Measurements from ENCODE around the gene LRRFIP1. TPM values are rescaled to one million over a fixed set of nuclear protein-coding genes. Genes with fewer than 3 reads are reported as not detected.
"Not testable (repeated sequence)": the region's sequence is repeated elsewhere in the genome, so short reads cannot be mapped to it uniquely, and the experiment has no call there.

The LRRFIP1 gene
- total RNA-seq, 2 experiments from 2014 or later: 189 to 207 TPM

DNA sequence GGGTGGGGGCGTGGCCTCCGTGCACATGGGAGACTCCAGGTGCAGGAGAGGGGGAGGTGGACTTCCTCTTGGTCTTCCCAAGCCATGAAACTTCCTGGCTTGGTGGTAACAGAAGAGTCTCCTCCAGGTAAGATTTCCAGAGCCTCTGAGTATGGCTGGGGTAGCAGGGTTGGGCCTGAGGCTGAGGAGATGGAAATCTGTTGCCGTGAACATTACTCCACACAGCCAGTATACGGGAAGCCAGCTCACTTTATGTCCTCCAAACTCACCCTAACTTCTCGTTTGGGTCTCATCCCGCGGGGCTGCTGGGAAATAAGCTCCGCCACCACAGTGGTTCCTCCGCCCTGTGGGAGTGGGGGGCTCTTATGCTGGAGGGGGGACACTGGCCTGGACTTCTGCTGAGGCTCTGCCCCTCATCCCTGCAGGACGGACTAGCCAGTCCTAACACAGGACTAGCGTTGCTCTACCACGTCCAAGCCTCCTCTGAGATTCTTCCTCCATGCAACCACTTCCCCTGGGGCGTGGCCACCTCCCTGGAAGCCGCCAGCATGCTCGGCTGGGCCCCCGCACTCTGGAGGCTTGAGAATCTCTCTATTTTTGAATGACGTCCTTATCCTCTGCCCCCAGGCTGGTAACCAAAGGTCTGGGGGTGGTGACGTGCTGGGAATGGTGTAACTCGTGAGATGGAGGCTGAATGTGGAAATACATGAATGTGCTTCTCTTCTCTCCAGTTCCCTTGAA is 36.1 kb upstream of the LRRFIP1 start:
- no peak overlapping the region for H3K4me3 Mint-ChIP-seq
- peak; percentile 71 for ATAC-seq
- no peaks in the 10 kb centered on the region for H3K36me3 Mint-ChIP-seq (ENCODE audit: low read depth)
- H3K4me1 Mint-ChIP-seq (ENCODE audit: low read depth): peaks cover 20% of the 10 kb centered on the region
- POLR2A ChIA-PET: no interaction called here
- no peaks in the 10 kb centered on the region for H3K9me3 Mint-ChIP-seq (ENCODE audit: insufficient read depth)
- CTCF ChIA-PET: interaction anchor here (0.9 to 2.3 kb wide), 3 partner anchors 9 to 154 kb away, joined by 3 to 6 read pairs (median 5); no protein-coding TSS in a partner anchor
- H3K27ac Mint-ChIP-seq: peak overlapping the region; percentile 56
- peaks cover 5% of the 10 kb centered on the region for H3K27me3 Mint-ChIP-seq (ENCODE audit: low read depth)
- DNase-seq: peak; percentile 51

DNA sequence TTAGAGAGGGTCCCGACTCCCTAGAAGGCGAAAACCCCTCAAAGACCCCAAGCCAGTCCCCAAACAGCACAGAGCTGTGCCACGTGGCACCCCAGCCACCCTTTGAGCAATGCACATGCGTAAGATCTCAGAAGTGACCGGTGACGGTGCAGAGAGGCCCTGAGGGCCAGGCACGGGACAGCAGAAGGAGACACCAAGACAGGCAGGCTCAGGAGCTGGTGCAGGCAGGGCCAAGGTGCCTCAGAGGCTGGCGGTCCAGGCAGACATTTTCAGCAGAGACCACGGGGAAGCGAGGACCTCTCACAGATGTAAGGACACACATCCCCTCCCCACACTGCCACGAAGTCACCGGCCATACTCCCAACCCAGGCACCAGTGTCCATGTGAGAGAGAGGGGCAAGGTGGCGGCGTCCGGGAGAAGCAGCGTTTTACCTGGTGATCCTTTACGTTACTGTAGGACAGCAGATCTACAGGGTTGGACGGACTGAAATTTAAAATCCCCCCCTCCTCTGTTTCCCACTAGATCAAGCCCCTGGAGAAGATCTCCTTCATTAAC is 34.9 kb upstream of the LRRFIP1 start:
- no peaks in the 10 kb centered on the region for H3K36me3 Mint-ChIP-seq (ENCODE audit: low read depth)
- H3K4me1 Mint-ChIP-seq (ENCODE audit: low read depth): peaks cover 21% of the 10 kb centered on the region
- ATAC-seq (no peak), DNase-seq (no peak)
- no peak overlapping the region for H3K27ac Mint-ChIP-seq
- H3K4me3 Mint-ChIP-seq: no peak overlapping the region
- H3K27me3 Mint-ChIP-seq (ENCODE audit: low read depth): peaks cover 4% of the 10 kb centered on the region
- ChIA-PET POLR2A (interaction anchor here (0.6 kb wide), 1 partner anchor 220 kb away, joined by 6 read pairs; no protein-coding TSS in a partner anchor), CTCF (interaction anchor here (0.9 to 2.3 kb wide), 3 partner anchors 11 to 153 kb away, joined by 3 to 6 read pairs (median 5); no protein-coding TSS in a partner anchor)
- no peaks in the 10 kb centered on the region for H3K9me3 Mint-ChIP-seq (ENCODE audit: insufficient read depth)

DNA sequence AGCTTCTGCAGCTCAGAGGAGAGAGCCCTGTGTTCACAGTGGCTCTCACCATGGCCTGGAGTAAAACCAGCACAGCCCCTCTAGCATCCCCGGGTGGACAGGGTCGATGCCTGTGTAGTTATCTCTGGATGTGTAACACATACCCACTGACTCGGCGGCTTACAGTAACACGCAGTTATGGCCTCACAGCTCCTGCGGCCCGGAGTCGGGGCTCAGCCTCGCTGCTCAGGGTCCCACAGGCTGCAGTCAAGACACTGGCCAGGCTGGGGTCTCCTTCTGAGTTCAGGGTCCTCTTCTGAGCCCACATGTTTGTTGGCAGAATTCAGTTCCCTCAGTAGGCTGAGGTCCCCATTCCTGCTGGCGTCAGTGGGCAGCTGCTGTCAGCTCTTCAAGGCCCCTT is 34.4 kb upstream of the LRRFIP1 start:
- Mint-ChIP-seq H3K4me1 (ENCODE audit: low read depth) (peaks cover 25% of the 10 kb centered on the region), H3K27me3 (ENCODE audit: low read depth) (peaks cover 4% of the 10 kb centered on the region), H3K36me3 (ENCODE audit: low read depth) (no peaks in the 10 kb centered on the region), H3K4me3 (no peak overlapping the region), H3K9me3 (ENCODE audit: insufficient read depth) (no peaks in the 10 kb centered on the region), H3K27ac (no peak overlapping the region)
- ChIA-PET POLR2A (no interaction called here), CTCF (interaction anchor here (1.6 to 2.3 kb wide), 2 partner anchors 11 to 21 kb away, joined by 5 to 6 read pairs; no protein-coding TSS in a partner anchor)
- no peak for ATAC-seq
- no peak for DNase-seq

DNA sequence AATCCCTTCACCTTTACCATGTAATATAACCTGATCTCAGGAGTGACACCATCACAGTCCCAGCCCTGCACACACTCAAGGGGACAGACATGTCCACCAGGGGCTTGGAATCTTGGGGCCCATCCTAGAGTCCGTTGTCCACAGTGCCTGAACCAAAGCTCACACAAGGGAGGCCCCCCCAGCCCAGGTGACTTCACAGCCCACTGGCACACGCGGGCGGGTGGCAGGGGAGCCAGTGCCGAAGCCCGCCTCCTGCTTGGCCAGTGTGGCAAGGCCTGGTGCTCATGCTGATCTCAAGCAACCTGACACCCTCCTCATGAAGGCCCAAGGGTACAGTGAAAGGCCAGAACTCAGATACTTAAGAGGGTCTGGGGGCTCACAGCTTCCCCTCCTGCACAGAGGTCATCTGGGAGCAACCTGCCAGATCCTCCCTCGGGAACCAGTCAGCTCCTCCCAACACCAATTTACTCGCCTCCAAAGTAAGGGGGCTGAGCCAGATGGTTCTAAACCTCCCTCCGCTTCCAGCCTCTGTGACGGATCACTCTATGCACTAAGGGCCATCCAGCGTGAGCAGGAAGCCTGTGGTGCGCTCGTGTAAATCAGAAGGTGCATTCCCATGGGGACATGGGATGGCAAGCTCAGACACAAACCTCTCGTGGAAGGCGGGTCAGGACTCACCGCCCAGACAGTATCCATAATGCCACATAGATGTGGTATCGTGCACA is 33.6 kb upstream of the LRRFIP1 start:
- POLR2A ChIA-PET: no interaction called here
- H3K27me3 Mint-ChIP-seq (ENCODE audit: low read depth): peaks cover 4% of the 10 kb centered on the region
- peaks cover 29% of the 10 kb centered on the region for H3K4me1 Mint-ChIP-seq (ENCODE audit: low read depth)
- no peaks in the 10 kb centered on the region for H3K36me3 Mint-ChIP-seq (ENCODE audit: low read depth)
- peak overlapping the region; percentile 28 for H3K27ac Mint-ChIP-seq
- no peak overlapping the region for H3K4me3 Mint-ChIP-seq
- DNase-seq (no peak), ATAC-seq (no peak)
- CTCF ChIA-PET: interaction anchor here (1.5 kb wide), 1 partner anchor 12 kb away, joined by 3 read pairs; no protein-coding TSS in a partner anchor
- H3K9me3 Mint-ChIP-seq (ENCODE audit: insufficient read depth): no peaks in the 10 kb centered on the region

DNA sequence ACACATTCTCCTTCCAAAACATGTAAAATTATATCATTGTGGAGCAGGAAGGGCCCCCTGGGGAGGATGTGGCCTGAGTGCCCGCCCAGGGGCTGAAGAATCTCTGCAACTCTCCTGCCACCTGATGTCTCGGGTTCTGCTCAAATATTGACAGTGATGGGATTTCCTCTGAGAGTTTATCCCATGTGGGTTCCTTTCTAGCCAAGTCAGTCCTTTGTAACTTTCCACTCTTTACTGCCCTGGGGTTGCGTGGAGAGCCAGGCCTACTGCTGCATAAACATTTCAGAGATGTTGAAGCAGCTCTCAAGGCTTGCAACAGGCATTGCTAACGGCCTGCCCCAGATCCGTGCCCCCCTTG is 32.9 kb upstream of the LRRFIP1 start:
- no peak for ATAC-seq
- Mint-ChIP-seq H3K27me3 (ENCODE audit: low read depth) (peaks cover 4% of the 10 kb centered on the region), H3K27ac (no peak overlapping the region), H3K9me3 (ENCODE audit: insufficient read depth) (no peaks in the 10 kb centered on the region), H3K36me3 (ENCODE audit: low read depth) (no peaks in the 10 kb centered on the region), H3K4me3 (no peak overlapping the region), H3K4me1 (ENCODE audit: low read depth) (peaks cover 29% of the 10 kb centered on the region)
- CTCF ChIA-PET: interaction anchor here (1.5 kb wide), 1 partner anchor 13 kb away, joined by 3 read pairs; no protein-coding TSS in a partner anchor
- no peak for DNase-seq
- POLR2A ChIA-PET: no interaction called here

DNA sequence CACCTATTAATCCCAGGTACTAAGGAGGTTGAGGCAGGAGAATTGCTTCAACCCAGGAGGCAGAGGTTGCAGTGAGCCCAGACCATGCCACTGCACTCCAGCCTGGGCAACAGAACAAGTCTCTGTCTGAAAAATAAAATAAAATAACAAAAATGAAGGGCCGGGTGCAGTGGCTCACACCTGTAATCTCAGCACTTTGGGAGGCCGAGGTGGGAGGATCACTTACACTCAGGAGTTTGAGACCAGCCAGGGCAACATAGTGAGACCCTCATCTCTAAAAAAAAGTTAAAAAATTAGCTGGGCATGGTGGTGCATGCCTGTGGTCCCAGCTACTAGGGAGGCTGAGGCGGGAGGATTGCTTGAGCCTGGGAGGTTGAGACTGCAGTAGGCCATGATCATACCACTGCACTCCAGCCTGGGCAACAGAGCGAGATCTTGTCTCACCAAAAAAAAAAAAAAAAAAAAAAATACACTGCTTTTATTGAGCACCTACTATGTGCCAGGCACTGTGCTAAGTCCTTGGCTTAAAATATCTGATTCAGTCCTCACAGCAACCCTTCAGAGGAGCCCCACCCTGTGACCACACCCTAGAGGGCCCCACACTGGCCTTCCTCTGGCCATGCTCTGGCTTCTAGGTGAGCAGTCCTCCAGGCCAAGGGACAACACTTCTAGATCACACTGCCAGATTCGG is 31.4 kb upstream of the LRRFIP1 start:
- H3K36me3 Mint-ChIP-seq (ENCODE audit: low read depth); H3K9me3 Mint-ChIP-seq (ENCODE audit: insufficient read depth); ATAC-seq; H3K4me3 Mint-ChIP-seq; H3K27ac Mint-ChIP-seq; CTCF ChIA-PET; H3K27me3 Mint-ChIP-seq (ENCODE audit: low read depth); POLR2A ChIA-PET; DNase-seq: not testable (repeated sequence)
- peaks cover 21% of the 10 kb centered on the region for H3K4me1 Mint-ChIP-seq (ENCODE audit: low read depth)

DNA sequence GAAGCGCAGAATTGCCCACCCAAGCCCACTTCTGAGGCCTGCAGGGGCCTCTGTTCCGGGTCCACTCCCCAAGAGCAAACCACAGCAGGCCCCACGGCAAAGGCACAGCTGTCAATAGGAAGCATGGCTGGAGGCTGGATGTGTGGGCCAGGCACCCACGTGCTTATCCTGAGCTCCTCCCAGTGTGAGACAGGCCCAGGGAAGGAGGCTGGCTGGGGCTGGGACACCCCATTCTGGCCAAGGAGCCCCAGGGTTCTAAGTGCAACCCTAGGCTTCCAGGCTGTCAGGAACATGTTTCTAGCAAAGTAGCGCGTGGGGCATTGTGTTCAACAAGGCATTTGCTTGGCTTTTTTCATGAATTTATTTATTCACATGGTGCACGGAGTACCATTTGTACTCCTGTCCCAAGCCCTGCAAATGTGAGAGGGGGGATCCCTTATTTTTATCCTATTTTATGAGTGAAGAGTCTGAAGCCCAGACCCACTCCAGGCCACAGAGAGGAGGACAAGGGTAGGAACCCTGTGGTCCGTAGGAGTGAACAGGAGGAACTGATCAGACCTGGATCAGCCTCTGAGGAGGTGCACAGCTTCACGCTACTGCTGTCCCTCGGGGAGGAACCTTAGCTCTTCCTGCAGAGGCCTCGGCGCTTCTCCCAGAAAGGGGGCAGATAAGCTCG is 30.7 kb upstream of the LRRFIP1 start:
- peak; percentile 12 for ATAC-seq
- Mint-ChIP-seq H3K4me3 (no peak overlapping the region), H3K27ac (no peak overlapping the region), H3K9me3 (ENCODE audit: insufficient read depth) (no peaks in the 10 kb centered on the region), H3K36me3 (ENCODE audit: low read depth) (no peaks in the 10 kb centered on the region), H3K4me1 (ENCODE audit: low read depth) (peaks cover 14% of the 10 kb centered on the region), H3K27me3 (ENCODE audit: low read depth) (no peaks in the 10 kb centered on the region)
- CTCF ChIA-PET: no interaction called here
- POLR2A ChIA-PET: no interaction called here
- no peak for DNase-seq

DNA sequence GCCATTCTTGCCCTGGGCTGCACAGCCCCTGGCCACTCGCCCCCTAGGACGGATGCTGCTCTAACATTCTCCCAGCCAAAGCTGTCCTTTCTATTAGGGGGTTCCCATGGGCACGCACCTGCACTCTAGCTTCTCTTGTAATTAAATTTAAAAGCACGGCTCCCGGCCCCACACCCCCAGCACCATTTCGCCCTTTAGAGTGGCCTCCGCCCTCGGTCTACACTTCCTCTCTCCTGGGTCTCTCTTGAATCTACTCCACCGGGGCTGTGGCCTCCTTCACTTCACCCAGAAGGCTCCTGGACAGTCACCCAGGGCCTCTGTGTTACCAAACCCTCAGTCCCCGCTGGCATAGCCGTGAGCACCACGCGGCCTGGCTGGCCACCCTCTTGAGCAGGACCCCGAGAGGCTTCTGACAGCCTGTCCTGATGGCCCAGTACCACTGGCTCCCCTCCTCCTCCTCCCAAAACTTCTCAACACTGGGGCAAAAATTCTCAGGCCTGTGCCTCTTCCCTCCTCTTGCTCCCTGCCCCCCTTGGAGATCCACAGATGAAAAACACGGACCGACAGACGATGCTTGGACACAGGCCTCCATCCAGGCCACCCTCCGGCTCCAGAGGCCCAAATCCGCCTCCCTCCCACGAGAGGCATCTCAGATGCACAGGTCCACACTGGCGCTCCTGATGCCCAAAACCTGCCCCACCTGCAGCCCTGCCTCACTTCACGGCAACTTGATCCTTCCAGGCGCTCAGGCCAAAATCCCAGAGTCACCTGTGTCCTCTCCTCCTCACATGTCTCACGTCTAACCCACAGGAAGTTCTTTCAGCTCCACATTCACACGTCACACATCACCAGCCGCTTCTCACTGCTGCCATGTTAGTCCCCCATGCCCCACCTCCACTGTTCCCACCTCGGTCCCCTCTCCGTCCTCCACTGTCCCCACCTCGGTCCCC is 29.9 kb upstream of the LRRFIP1 start:
- H3K36me3 Mint-ChIP-seq (ENCODE audit: low read depth): no peaks in the 10 kb centered on the region
- H3K27me3 Mint-ChIP-seq (ENCODE audit: low read depth): no peaks in the 10 kb centered on the region
- H3K9me3 Mint-ChIP-seq (ENCODE audit: insufficient read depth): no peaks in the 10 kb centered on the region
- H3K4me1 Mint-ChIP-seq (ENCODE audit: low read depth): peaks cover 11% of the 10 kb centered on the region
- H3K4me3 Mint-ChIP-seq: no peak overlapping the region
- ChIA-PET CTCF (no interaction called here), POLR2A (no interaction called here)
- H3K27ac Mint-ChIP-seq: no peak overlapping the region
- ATAC-seq: no peak
- no peak for DNase-seq

DNA sequence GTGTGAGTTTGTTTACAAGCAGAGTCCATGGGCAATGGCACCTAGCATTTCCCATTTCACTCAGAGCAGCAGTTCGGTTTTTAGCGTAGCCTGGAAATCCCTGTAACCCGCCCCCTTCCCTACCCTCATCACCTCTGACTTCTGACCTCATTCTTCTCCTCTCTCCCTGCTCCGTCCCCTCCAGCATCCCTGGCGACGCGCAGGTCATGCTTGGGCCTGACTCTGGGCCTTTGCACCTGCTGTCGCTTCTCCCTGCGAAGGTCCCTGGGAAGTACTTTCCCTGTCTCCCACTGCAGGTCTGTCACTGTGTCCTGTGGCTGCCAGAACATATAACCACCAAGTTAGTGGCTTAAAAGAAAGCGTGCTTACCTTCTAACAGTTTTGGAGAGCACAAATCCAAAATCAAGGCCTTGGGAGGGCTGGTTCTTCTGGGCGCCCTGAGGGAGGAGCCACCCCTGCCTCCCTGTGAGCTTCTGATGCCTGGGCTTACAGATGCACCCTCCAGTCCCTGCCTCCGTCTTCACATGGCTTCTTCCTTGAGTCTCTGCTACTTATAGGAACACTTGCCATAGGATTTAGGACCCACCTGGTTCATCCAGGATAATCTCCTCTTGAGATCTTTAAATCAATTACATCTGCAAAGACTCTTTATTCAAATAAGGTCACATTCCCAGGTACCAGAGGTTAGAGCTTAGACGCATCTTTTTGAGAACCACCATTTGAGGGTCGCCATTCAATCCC is 28.7 kb upstream of the LRRFIP1 start:
- no peaks in the 10 kb centered on the region for H3K36me3 Mint-ChIP-seq (ENCODE audit: low read depth)
- H3K27me3 Mint-ChIP-seq (ENCODE audit: low read depth): no peaks in the 10 kb centered on the region
- H3K9me3 Mint-ChIP-seq (ENCODE audit: insufficient read depth): no peaks in the 10 kb centered on the region
- ChIA-PET CTCF (interaction anchor here (1.0 kb wide), 1 partner anchor 26 kb away, joined by 3 read pairs; no protein-coding TSS in a partner anchor), POLR2A (no interaction called here)
- peak overlapping the region; percentile 73 for H3K27ac Mint-ChIP-seq
- H3K4me1 Mint-ChIP-seq (ENCODE audit: low read depth): peaks cover 23% of the 10 kb centered on the region
- H3K4me3 Mint-ChIP-seq: no peak overlapping the region
- ATAC-seq (no peak), DNase-seq (no peak)

DNA sequence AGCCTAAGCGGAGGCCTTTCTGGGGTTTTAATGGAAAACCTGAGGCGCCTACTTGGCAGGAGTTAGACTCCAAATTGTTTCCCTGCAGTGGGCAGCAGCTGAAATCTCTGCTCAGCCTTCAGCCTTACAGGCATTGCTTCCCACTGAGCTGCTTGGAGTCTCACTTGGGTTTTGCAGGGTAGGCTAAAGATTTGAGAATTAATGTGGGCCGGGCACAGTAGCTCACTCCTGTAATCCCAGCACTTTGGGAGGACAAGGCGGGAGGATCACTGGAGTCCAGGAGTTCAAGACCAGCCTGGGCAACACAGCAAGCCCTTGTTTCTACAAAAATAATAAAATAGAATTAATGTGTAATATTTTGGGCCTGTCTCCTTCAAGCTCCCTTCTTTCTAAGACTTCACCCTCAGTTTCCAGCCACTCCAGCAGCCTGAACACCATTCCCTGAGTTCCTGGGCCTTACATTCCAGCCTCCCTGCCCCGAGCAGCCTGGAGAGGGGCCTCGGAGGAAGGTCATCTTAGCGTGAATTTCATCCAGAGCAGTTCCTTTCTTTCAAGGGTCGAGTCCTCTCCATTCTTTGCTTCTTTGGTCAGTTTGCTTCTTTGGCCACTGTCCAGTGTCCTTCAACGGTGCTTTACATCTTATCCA is 27.8 kb upstream of the LRRFIP1 start:
- POLR2A ChIA-PET: interaction anchor here (1.9 kb wide), 1 partner anchor 93 kb away, joined by 4 read pairs; no protein-coding TSS in a partner anchor
- Mint-ChIP-seq H3K27ac (no peak overlapping the region), H3K4me1 (ENCODE audit: low read depth) (peaks cover 28% of the 10 kb centered on the region), H3K36me3 (ENCODE audit: low read depth) (no peaks in the 10 kb centered on the region), H3K27me3 (ENCODE audit: low read depth) (no peaks in the 10 kb centered on the region), H3K4me3 (no peak overlapping the region), H3K9me3 (ENCODE audit: insufficient read depth) (no peaks in the 10 kb centered on the region)
- ATAC-seq (no peak), DNase-seq (no peak)
- CTCF ChIA-PET: interaction anchor here (1.0 kb wide), 2 partner anchors 27 to 70 kb away, joined by 3 read pairs; no protein-coding TSS in a partner anchor

All from activated CD8-positive, alpha-beta T cell treated with anti-CD3 and anti-CD28 coated beads, Interleukin-2, amount 10 ng/mL, durations not matched to agents 7 days and 5 days (primary cell).